ENCODE results near the gene MRPL10. TPM values are rescaled to one million over a fixed set of nuclear protein-coding genes. Genes with fewer than 3 reads are reported as not detected.

Gene MRPL10
- total and polyA plus RNA-seq, 2 experiments from 2014 or later, result 50.2 to 74.7 TPM

DNA sequence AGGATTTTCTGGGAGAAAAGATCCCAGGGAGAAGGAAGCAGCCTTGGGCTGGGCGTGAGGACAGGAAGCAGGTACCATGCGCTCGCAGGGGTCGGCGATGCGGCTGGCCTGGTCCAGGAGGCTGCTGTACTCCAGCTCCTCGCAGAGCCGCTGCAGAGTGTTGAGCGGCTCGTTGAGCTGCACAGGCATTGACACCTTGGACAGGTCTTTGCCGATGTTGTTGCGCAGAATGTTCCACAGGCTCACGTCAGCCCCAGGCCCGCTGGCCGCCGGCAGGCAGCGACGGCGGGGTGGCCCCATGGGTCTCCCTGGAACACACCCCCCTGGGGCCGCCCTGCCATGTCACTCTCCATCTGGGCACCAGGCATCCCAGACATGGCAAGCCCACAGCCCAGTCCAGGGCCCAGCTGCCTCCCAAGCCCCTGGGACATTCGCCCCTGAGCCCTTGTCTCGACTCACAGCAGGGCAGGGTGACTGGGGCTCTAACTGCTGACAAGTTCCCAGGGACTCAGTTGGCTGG lies 17.8 kb downstream of the MRPL10 start:
- peaks cover 7% of the 10 kb centered on the region; the same call in 2 of the 3 replicates for H3K4me1 Mint-ChIP-seq
- Histone ChIP-seq H3K27ac (ENCODE audit: low read depth) (no peak overlapping the region), H3K4me1 (ENCODE audit: insufficient read depth) (no peaks in the 10 kb centered on the region), H3F3A (replicated peaks; ENCODE audit: low read depth) (no peaks in the 10 kb centered on the region), H3K4me3 (no peak overlapping the region), H3K9me2 (ENCODE audit: insufficient read depth) (no peaks in the 10 kb centered on the region), H4K20me1 (replicated peaks; ENCODE audit: insufficient read depth) (no peaks in the 10 kb centered on the region), H3K79me2 (replicated peaks; ENCODE audit: insufficient read depth) (no peaks in the 10 kb centered on the region), H2AFZ (no peak overlapping the region), H3K4me2 (no peak overlapping the region), H3K36me3 (ENCODE audit: insufficient read depth) (no peaks in the 10 kb centered on the region), H3K27me3 (ENCODE audit: insufficient read depth) (no peaks in the 10 kb centered on the region)
- peaks cover 2% of the 10 kb centered on the region for H3K27me3 Mint-ChIP-seq (ENCODE audit: insufficient read depth, low read depth, poor library complexity)
- H3K36me3 Mint-ChIP-seq (ENCODE audit: low read depth), result peaks cover 7% of the 10 kb centered on the region; the same call in 1 of the 3 replicates
- no peaks in the 10 kb centered on the region; the same call in 2 of the 3 replicates for H3K9me3 Mint-ChIP-seq
- ATAC-seq (no peak), DNase-seq (ENCODE audit: low spot score) (no peak)
- H3K4me3 Mint-ChIP-seq, result no peak overlapping the region
- TF ChIP-seq, protein P1, sequence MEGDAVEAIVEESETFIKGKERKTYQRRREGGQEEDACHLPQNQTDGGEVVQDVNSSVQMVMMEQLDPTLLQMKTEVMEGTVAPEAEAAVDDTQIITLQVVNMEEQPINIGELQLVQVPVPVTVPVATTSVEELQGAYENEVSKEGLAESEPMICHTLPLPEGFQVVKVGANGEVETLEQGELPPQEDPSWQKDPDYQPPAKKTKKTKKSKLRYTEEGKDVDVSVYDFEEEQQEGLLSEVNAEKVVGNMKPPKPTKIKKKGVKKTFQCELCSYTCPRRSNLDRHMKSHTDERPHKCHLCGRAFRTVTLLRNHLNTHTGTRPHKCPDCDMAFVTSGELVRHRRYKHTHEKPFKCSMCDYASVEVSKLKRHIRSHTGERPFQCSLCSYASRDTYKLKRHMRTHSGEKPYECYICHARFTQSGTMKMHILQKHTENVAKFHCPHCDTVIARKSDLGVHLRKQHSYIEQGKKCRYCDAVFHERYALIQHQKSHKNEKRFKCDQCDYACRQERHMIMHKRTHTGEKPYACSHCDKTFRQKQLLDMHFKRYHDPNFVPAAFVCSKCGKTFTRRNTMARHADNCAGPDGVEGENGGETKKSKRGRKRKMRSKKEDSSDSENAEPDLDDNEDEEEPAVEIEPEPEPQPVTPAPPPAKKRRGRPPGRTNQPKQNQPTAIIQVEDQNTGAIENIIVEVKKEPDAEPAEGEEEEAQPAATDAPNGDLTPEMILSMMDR (conservative IDR thresholded peaks at IDR 0.05; ENCODE audit: low read depth in 2 of 2), result no peak
- no peak for TF ChIP-seq ZNF114 (CRISPR knock-in tag; IDR thresholded peaks at IDR 0.05)
- no peak for TF ChIP-seq JUNB (IDR thresholded peaks at IDR 0.05; ENCODE audit: unreplicated experiment)
- TF ChIP-seq, protein P2, sequence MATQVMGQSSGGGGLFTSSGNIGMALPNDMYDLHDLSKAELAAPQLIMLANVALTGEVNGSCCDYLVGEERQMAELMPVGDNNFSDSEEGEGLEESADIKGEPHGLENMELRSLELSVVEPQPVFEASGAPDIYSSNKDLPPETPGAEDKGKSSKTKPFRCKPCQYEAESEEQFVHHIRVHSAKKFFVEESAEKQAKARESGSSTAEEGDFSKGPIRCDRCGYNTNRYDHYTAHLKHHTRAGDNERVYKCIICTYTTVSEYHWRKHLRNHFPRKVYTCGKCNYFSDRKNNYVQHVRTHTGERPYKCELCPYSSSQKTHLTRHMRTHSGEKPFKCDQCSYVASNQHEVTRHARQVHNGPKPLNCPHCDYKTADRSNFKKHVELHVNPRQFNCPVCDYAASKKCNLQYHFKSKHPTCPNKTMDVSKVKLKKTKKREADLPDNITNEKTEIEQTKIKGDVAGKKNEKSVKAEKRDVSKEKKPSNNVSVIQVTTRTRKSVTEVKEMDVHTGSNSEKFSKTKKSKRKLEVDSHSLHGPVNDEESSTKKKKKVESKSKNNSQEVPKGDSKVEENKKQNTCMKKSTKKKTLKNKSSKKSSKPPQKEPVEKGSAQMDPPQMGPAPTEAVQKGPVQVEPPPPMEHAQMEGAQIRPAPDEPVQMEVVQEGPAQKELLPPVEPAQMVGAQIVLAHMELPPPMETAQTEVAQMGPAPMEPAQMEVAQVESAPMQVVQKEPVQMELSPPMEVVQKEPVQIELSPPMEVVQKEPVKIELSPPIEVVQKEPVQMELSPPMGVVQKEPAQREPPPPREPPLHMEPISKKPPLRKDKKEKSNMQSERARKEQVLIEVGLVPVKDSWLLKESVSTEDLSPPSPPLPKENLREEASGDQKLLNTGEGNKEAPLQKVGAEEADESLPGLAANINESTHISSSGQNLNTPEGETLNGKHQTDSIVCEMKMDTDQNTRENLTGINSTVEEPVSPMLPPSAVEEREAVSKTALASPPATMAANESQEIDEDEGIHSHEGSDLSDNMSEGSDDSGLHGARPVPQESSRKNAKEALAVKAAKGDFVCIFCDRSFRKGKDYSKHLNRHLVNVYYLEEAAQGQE (IDR thresholded peaks at IDR 0.05; ENCODE audit: unreplicated experiment), result no peak
- TF ChIP-seq, protein P3, sequence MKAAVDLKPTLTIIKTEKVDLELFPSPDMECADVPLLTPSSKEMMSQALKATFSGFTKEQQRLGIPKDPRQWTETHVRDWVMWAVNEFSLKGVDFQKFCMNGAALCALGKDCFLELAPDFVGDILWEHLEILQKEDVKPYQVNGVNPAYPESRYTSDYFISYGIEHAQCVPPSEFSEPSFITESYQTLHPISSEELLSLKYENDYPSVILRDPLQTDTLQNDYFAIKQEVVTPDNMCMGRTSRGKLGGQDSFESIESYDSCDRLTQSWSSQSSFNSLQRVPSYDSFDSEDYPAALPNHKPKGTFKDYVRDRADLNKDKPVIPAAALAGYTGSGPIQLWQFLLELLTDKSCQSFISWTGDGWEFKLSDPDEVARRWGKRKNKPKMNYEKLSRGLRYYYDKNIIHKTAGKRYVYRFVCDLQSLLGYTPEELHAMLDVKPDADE (IDR thresholded peaks at IDR 0.05), result no peak
- no peak for TF ChIP-seq EZH2 (IDR thresholded peaks at IDR 0.05; ENCODE audit: low read depth, unreplicated experiment)
- TF ChIP-seq EZH2phosphoT487 (IDR thresholded peaks at IDR 0.05; ENCODE audit: unreplicated experiment), result no peak
- TF ChIP-seq, protein P4, sequence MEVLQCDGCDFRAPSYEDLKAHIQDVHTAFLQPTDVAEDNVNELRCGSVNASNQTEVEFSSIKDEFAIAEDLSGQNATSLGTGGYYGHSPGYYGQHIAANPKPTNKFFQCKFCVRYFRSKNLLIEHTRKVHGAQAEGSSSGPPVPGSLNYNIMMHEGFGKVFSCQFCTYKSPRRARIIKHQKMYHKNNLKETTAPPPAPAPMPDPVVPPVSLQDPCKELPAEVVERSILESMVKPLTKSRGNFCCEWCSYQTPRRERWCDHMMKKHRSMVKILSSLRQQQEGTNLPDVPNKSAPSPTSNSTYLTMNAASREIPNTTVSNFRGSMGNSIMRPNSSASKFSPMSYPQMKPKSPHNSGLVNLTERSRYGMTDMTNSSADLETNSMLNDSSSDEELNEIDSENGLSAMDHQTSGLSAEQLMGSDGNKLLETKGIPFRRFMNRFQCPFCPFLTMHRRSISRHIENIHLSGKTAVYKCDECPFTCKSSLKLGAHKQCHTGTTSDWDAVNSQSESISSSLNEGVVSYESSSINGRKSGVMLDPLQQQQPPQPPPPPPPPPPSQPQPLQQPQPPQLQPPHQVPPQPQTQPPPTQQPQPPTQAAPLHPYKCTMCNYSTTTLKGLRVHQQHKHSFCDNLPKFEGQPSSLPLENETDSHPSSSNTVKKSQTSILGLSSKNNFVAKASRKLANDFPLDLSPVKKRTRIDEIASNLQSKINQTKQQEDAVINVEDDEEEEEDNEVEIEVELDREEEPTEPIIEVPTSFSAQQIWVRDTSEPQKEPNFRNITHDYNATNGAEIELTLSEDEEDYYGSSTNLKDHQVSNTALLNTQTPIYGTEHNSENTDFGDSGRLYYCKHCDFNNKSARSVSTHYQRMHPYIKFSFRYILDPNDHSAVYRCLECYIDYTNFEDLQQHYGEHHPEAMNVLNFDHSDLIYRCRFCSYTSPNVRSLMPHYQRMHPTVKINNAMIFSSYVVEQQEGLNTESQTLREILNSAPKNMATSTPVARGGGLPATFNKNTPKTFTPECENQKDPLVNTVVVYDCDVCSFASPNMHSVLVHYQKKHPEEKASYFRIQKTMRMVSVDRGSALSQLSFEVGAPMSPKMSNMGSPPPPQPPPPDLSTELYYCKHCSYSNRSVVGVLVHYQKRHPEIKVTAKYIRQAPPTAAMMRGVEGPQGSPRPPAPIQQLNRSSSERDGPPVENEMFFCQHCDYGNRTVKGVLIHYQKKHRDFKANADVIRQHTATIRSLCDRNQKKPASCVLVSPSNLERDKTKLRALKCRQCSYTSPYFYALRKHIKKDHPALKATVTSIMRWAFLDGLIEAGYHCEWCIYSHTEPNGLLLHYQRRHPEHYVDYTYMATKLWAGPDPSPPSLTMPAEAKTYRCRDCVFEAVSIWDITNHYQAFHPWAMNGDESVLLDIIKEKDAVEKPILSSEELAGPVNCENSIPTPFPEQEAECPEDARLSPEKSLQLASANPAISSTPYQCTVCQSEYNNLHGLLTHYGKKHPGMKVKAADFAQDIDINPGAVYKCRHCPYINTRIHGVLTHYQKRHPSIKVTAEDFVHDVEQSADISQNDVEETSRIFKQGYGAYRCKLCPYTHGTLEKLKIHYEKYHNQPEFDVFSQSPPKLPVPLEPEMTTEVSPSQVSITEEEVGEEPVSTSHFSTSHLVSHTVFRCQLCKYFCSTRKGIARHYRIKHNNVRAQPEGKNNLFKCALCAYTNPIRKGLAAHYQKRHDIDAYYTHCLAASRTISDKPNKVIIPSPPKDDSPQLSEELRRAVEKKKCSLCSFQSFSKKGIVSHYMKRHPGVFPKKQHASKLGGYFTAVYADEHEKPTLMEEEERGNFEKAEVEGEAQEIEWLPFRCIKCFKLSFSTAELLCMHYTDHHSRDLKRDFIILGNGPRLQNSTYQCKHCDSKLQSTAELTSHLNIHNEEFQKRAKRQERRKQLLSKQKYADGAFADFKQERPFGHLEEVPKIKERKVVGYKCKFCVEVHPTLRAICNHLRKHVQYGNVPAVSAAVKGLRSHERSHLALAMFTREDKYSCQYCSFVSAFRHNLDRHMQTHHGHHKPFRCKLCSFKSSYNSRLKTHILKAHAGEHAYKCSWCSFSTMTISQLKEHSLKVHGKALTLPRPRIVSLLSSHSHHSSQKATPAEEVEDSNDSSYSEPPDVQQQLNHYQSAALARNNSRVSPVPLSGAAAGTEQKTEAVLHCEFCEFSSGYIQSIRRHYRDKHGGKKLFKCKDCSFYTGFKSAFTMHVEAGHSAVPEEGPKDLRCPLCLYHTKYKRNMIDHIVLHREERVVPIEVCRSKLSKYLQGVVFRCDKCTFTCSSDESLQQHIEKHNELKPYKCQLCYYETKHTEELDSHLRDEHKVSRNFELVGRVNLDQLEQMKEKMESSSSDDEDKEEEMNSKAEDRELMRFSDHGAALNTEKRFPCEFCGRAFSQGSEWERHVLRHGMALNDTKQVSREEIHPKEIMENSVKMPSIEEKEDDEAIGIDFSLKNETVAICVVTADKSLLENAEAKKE (CRISPR knock-in tag; IDR thresholded peaks at IDR 0.05), result no peak
- TF ChIP-seq NANOG (IDR thresholded peaks at IDR 0.05; ENCODE audit: borderline replicate concordance), result no peak
- TF ChIP-seq ZNF331 (CRISPR knock-in tag; IDR thresholded peaks at IDR 0.05; ENCODE audit: low read depth), result no peak
- TF ChIP-seq STAT1 (IDR thresholded peaks at IDR 0.05; ENCODE audit: unreplicated experiment), result no peak
- TF ChIP-seq CREB1 (CRISPR knock-in tag; IDR thresholded peaks at IDR 0.05; ENCODE audit: low read depth), result no peak
- TF ChIP-seq POLR2AphosphoS5 (IDR thresholded peaks at IDR 0.05; ENCODE audit: low read depth), result no peak
- no peak overlapping the region for H3K27ac Mint-ChIP-seq

Measured in GM23338 (cell line).